NCI-H526 (cell line): ENCODE measurements around the gene VAV2.

ENCODE experiments used
- DNase-seq, 2 experiments: peaks; one replicate each; lab custom pipeline; 2025; lab: John Stamatoyannopoulos, UW

VAV2 gene

GRCh38 chr9:133836001-133836758 lies 155.9 kb downstream of the VAV2 start:
- no peak for DNase-seq

DNA sequence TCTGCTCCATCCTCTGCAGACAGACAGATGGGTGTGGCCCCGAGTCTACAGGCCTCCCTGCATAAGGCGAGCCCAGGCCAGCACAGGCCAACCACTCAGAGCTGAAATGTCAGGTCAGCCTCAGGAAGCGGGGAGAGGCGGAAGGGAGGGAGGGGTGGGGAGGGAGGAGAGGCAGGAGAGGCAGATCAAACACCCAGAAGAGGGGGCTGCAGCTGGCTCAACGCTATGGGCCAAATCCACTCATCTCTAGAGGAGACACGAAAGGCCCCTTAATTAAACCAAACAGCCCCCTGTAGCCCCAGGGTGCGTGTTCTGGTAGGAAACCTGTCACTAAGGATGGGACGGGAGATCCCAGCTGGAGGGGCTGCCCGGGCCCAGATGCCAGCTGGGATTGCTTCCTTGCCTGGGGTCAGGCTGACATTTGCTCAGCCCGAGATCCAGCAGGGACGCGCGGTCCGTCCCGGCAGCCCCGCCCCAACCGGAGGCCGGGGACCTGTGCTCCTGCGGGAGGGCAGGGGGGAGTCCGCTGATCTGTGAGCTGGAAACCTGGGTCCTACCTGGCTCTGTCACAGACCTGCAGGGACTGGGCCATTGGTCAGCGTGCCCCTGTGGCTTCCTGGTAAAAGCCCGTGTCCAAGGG lies 156.7 kb downstream of the VAV2 start:
- no peak for DNase-seq

DNA sequence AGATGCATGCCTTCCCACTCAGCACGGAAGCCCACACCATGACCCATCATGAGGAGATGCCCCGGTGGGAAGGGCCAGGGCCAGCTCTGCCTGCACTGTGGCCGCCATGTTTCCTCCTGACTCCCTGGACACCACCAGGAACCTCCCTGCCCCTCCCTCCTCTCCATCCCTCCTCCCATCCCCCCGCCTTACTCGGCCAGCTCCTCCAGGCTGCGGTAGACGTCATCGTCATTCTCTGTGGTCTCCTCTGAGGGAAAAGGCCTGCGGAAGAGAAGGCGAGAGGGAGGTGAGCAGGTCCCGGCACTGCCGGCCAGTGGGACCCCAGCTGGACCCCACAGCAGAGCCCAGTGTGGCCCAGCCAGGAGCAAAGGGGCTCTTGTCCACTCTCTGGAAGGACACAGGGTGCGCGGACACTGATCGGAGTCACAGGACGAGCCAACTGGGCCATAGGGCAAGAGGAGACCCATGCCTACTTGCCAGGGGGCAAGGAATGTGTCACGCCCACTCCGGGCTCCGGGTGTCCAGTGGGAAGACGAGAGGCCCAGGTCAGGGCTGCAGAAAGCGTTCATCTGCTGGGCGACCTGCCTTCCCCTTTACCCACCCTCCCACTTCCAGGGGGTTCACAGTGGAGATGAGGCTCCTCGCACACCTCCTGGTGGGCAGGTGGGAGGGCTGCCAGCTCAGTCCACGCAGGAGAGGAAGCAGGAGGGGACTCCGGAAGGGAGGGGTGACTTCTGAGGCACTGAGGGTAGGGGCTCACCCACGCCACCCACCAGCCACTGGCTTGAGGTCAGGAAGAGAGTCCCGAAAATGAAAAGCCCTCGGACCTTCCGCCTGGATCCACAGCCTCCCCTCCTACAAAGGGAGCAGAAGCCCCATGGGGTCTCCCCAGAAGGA lies 157.8 kb downstream of the VAV2 start:
- DNase-seq = no peak

DNA sequence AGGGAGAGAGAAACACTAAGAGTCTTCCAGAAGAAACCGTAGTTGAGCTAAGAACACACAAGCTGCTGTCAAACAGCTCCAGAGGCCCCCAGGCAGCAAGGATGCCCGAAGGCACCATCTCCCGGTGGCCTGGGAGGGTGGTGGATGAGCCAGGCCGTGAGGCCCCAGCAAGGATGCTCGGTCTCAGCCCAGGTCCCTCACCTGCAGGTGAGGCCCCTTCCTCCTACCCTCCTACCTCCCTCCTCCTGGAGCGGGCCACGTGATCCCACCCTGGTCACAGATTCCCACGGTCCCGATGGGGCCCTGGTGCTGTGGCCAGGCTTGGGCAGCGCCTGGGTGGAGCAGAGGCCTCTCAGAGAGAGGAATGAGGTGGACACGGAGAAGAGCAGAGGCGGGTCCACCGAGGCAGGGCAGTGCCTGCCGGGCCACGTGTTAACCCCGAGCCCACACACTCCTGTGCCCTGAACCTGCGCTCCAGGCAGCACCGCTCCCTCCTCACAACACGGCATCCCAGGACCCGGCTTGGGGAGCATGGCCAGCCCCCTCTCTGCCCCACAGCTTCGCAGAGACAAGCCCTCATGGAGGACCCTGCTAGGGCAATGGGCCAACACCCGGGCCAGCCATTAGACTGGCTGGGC lies 158.6 kb downstream of the VAV2 start:
- DNase-seq = no peak

GRCh38 chr9:133832877-133833276 lies 159.2 kb downstream of the VAV2 start:
- DNase-seq = no peak

DNA sequence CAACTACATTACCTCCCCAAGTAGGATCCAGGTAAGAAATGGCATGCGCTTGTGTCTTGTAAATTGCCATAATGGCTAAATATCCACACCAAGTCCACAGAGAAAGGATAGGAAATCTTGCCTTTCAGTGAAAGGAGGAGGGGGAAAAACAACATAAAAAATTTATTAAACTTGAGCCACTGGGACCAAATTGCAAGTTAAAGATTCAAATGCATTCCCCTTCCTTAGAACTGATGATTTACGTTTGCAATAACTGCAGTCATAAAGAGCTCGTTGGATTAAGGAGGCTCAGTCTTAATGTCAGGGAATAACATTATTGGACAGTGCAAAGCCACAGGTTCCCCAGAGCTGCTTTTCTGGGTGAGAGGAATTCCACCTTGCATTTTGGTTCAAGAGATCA lies 161.4 kb downstream of the VAV2 start:
- no peak for DNase-seq

GRCh38 chr9:133830310-133830709 lies 161.8 kb downstream of the VAV2 start:
- no peak for DNase-seq

DNA sequence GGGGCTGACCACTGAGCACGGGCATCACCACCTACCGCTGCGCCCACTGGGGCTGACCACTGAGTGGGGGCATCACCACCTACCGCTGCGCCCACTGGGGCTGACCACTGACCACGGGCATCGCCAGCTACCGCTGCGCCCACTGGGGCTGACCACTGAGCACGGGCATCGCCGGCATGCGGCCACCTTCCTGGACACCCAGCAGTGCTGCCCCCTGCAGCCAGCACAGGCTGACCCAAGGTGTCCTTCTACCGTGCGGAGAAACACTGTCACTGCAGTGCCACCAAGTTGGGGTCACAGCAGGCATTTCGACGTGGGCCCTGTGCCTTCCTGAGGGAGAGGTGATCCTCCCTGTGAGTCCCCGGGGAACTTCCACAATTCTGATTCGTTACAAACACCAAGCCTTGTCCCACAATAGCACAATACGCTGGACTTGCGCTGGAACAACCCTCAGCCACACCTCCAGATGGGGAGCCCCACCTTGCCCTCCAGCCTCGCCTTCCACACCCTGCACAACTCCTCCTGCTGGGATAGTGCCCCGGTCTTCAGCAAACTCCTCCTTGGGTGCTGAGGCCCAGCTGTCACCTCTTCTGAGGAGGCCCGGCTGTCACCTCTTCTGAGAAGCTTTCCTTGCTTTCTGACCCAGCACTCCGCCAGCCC lies 163.7 kb downstream of the VAV2 start:
- no peak for DNase-seq

- no peak for DNase-seq
These were observed 165.6 kb downstream of the VAV2 start for GRCh38 chr9:133826289-133827085.

DNA sequence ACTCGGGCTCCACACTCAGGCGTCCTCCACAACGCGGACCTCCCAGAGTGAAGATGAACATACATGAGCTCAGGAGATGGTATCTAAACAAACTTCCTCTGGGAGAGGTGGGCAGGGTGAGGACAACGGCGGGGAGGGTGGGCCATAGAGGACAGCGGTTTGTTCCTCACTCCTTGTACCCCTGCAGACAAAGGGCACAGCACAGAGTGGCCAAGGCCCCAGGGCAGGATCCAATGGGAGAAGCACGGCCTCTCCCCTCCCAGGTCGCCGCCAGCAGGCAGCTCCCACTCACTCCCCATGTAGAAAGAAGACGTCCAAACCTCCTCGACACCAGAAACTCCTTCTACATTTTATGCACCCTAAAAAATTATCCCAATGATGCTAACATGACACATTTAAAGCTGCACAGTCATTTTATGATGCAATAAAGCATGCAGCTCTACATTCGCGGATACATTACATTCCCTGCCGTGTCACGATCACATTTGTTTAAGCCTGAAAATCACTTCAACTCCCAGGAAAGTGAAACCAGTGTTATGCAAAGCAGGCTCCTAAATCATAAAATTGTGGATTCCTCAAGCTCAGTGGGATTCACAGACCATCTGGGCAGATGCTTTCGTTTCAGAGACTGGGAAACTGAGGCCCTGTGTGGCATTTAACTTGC lies 166.4 kb downstream of the VAV2 start:
- peak; percentile 48 to 64 for DNase-seq

- DNase-seq = no peak
These were observed 167.3 kb downstream of the VAV2 start for GRCh38 chr9:133824802-133825186.

- no peak for DNase-seq
These were observed 167.9 kb downstream of the VAV2 start for GRCh38 chr9:133824106-133824801.

- no peak for DNase-seq
These were observed 168.7 kb downstream of the VAV2 start for GRCh38 chr9:133823189-133824105.

DNA sequence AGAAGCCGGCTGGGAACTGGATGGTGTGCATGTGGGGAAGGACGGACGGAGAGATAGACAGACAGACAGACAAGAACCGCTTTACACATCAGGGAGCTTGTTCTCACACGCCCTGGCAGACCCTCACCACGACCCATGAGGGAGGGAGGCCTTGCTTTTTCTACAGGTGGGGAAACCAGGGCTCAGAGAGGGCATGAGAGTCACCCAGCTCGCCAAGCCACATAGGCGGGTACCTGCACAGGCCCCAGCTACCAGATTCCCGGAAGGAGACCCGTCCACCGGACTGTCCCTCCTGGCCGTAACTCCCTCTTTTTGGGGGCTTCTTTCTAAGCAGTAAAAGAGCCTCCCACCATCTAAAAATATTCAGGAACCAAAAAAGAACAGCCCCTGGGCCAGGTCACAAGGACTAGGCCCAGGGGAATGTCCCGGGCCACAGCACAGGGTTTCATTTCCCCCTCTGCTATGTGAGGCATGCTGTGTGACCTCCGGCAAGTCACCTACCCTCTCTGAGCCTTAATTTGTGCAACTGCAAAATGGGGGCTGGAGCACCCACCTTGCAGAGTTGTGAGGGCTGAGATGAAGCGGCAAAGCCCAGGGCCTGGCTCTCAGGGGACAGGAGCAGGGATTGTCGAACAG lies 169.6 kb downstream of the VAV2 start:
- no peak for DNase-seq

DNA sequence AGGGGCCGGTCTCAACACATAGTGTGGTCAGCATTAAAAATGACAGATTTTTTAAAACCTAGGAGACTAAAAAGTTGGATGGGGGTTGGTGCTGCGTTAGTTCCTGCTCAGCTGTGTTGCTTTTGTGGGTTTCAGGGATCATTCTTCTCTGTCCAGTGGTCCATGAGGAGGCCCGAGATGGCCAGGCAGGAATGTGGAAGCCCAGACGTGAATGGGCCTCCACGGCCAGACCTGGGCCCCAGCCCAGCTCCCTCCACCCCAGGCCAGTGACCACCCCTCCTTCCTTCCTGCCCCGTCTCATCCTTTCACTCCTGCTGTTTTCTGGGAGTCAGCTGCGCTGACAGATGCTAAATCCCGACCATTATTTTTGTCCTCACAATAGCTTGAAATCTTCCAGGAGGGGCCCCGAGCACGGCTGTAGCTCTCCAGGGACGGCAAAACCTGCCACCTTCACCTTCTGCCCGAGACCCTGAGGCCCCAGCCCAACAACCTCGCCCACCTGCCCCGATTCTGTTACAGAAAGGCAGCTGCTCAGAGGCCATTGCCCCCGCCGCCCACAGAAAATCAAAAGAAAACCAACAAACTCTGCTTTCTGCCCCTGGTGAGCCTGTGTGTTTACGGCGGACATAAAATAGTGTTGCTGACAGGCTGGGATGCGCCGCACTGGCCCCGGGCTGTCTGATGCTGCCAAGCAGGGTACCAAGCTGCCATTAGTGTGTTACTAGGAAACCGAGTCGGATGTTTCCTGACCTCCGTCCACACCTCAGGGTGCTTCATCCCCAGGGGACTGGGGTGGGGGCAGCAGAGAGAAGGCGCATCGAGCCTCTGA lies 170.3 kb downstream of the VAV2 start:
- DNase-seq = no peak

- DNase-seq = no peak
These were observed 172.2 kb downstream of the VAV2 start for GRCh38 chr9:133819923-133820322.

- no peak for DNase-seq
These were observed 173.7 kb downstream of the VAV2 start for GRCh38 chr9:133818444-133818843.
